GM23338 (cell line): ENCODE data around the gene CHIC2. TPM values are rescaled to one million over a fixed set of nuclear protein-coding genes. Genes with fewer than 3 reads are reported as not detected.

ENCODE experiments used
- ATAC-seq: fragments of 200-7000 bp; cut with Tn5 transposase; 3 replicates; pipeline ENCODE4 v1.9.1; 2020
- DNase-seq: peaks from one replicate; pipeline ENCODE4 v3.0.0-alpha.2; 2015; ENCODE audit warnings: low spot score
- H2AFZ ChIP-seq: fragments of 200-600 bp; sonication (generic); 2 replicates; pipeline ENCODE4 v1.8.0; 2016; ENCODE audit warnings: antibody characterized with exemption, mild to moderate bottlenecking, moderate library complexity
- H3F3A ChIP-seq: fragments of 200-600 bp; sonication (generic); replicated peaks from 2 replicates; pipeline ENCODE4 v1.8.0; 2017; ENCODE audit warnings: antibody characterized with exemption, mixed run types, low read depth
- H3K27ac ChIP-seq: fragments of 200-600 bp; sonication (generic); 2 replicates; pipeline ENCODE4 v1.6.1; 2016; ENCODE audit warnings: low read depth
- H3K27me3 ChIP-seq: fragments of 200-600 bp; sonication (generic); 2 replicates; pipeline ENCODE4 v1.8.0; 2016; ENCODE audit warnings: mild to moderate bottlenecking, mixed run types, moderate library complexity; ENCODE audit not compliant: insufficient read depth
- H3K36me3 ChIP-seq: fragments of 200-600 bp; sonication (generic); 2 replicates; pipeline ENCODE4 v1.8.0; 2016; ENCODE audit warnings: mild to moderate bottlenecking; ENCODE audit not compliant: insufficient read depth
- H3K4me1 ChIP-seq: fragments of 200-600 bp; sonication (generic); 2 replicates; pipeline ENCODE4 v1.8.0; 2016; ENCODE audit warnings: mild to moderate bottlenecking, moderate library complexity; ENCODE audit not compliant: insufficient read depth
- H3K4me2 ChIP-seq: fragments of 200-600 bp; sonication (generic); 2 replicates; pipeline ENCODE4 v1.7.1; 2017; ENCODE audit warnings: mixed run types
- H3K4me3 ChIP-seq: fragments of 200-600 bp; sonication (generic); 2 replicates; pipeline ENCODE4 v1.6.1; 2016; ENCODE audit warnings: mixed run types
- H3K79me2 ChIP-seq: fragments of 200-600 bp; sonication (generic); replicated peaks from 2 replicates; pipeline ENCODE4 v1.8.0; 2017; ENCODE audit warnings: mild to moderate bottlenecking; ENCODE audit not compliant: insufficient read depth
- H3K9me2 ChIP-seq: fragments of 200-600 bp; sonication (generic); 2 replicates; pipeline ENCODE4 v1.8.0; 2017; ENCODE audit not compliant: insufficient read depth
- H4K20me1 ChIP-seq: fragments of 200-600 bp; sonication (generic); replicated peaks from 2 replicates; pipeline ENCODE4 v1.8.0; 2017; ENCODE audit warnings: mild to moderate bottlenecking; ENCODE audit not compliant: insufficient read depth
- H3K27ac Mint-ChIP-seq: 2 replicates; pipeline ENCODE4 v1.8.0; 2020; ENCODE audit warnings: inconsistent platforms, mild to moderate bottlenecking, moderate library complexity, mixed read lengths
- H3K27me3 Mint-ChIP-seq: 3 replicates; pipeline ENCODE4 v1.8.0; 2022; ENCODE audit warnings: low read depth, mild to moderate bottlenecking, moderate library complexity, mixed read lengths, inconsistent platforms; ENCODE audit not compliant: insufficient read depth, poor library complexity
- H3K36me3 Mint-ChIP-seq: 3 replicates; pipeline ENCODE4 v1.8.0; 2021; ENCODE audit warnings: low read depth, mild to moderate bottlenecking, inconsistent platforms, moderate library complexity, mixed read lengths
- H3K4me1 Mint-ChIP-seq: 3 replicates; pipeline ENCODE4 v1.8.0; 2020; ENCODE audit warnings: mild to moderate bottlenecking, inconsistent platforms, mixed read lengths
- H3K4me3 Mint-ChIP-seq: 3 replicates; pipeline ENCODE4 v1.8.0; 2021; ENCODE audit warnings: moderate library complexity, mild to moderate bottlenecking, inconsistent platforms, mixed read lengths
- H3K9me3 Mint-ChIP-seq: 3 replicates; pipeline ENCODE4 v1.8.0; 2020; ENCODE audit warnings: moderate library complexity, mild to moderate bottlenecking, inconsistent platforms, mixed read lengths
- CTCF ChIP-seq, 2 experiments: fragments of 200-600 bp in 1 of 2; sonication (generic) in 1 of 2; conservative IDR thresholded peaks; 2 replicates each; pipeline versions ENCODE4 v1.5.1 to v1.6.1; 2016 to 2017; ENCODE audit warnings: antibody characterized with exemption in 2 of 2, low read depth in 2 of 2, mild to moderate bottlenecking in 2 of 2, moderate library complexity in 1 of 2
- EZH2 ChIP-seq: fragments of 200-600 bp; sonication (generic); IDR thresholded peaks from one replicate; pipeline ENCODE4 v1.8.0; 2017; ENCODE audit warnings: antibody characterized with exemption, mild to moderate bottlenecking, low read depth; ENCODE audit not compliant: unreplicated experiment
- JUNB ChIP-seq: IDR thresholded peaks from one replicate; pipeline ENCODE4 v1.6.1; 2016; ENCODE audit warnings: antibody characterized with exemption; ENCODE audit not compliant: unreplicated experiment
- NANOG ChIP-seq: IDR thresholded peaks from 2 replicates; pipeline ENCODE4 v1.6.1; 2016; ENCODE audit warnings: antibody characterized with exemption, borderline replicate concordance
- POLR2AphosphoS5 ChIP-seq: IDR thresholded peaks from 2 replicates; pipeline ENCODE4 v1.6.1; 2016; ENCODE audit warnings: antibody characterized with exemption, low read depth
- REST ChIP-seq: IDR thresholded peaks from one replicate; pipeline ENCODE4 v1.6.1; 2018; ENCODE audit warnings: antibody characterized with exemption; ENCODE audit not compliant: unreplicated experiment
- STAT1 ChIP-seq: IDR thresholded peaks from one replicate; pipeline ENCODE4 v1.6.1; 2016; ENCODE audit warnings: antibody characterized with exemption; ENCODE audit not compliant: unreplicated experiment
- polyA plus RNA-seq: library from polyadenylated mRNA; unstranded; fragments of >200 nt; fragmentation: Nextera tagmentation; extraction: Ambion mirVana; gene quantifications from 2 replicates; pipeline ENCODE4 v1.2.1, GENCODE V29; 2016
- total RNA-seq: library from RNA; depleted of rRNA; stranded (reverse); fragments of >200 nt; shearing (Covaris generic); gene quantifications from 2 replicates; pipeline ENCODE4 v1.2.3, GENCODE V29; 2014
- TF ChIP-seq, protein P1 (sequence below): IDR thresholded peaks from 2 replicates; pipeline ENCODE4 v1.6.1; 2016; ENCODE audit warnings: antibody characterized with exemption

Gene CHIC2
- total and polyA plus RNA-seq, 2 experiments from 2014 or later: 17.2 to 18.3 TPM

GRCh38 chr4:54061873-54062272 lies 2.5 kb downstream of the CHIC2 start:
- no peaks in the 10 kb centered on the region for H3K27me3 Mint-ChIP-seq
- peaks cover 31% of the 10 kb centered on the region for H3K4me1 ChIP-seq
- H3K36me3 ChIP-seq: no peaks in the 10 kb centered on the region
- H3K4me1 Mint-ChIP-seq: peaks cover 48% of the 10 kb centered on the region
- peak overlapping the region; percentile 31 for H3K4me3 ChIP-seq
- peaks cover 70% of the 10 kb centered on the region for H3K79me2 ChIP-seq
- H3K4me3 Mint-ChIP-seq: peak overlapping the region; percentile 40; the same call in 1 of the 3 replicates
- H3K36me3 Mint-ChIP-seq: no peaks in the 10 kb centered on the region; the same call in 2 of the 3 replicates
- H3K9me3 Mint-ChIP-seq: no peaks in the 10 kb centered on the region
- ATAC-seq (no peak), DNase-seq (no peak)
- peak overlapping the region; percentile 96 for H3K4me2 ChIP-seq
- peaks cover 14% of the 10 kb centered on the region for H3K27me3 ChIP-seq
- no peak overlapping the region for H2AFZ ChIP-seq
- TF ChIP-seq JUNB: no peak
- TF ChIP-seq NANOG: no peak
- no peak overlapping the region for H3K27ac ChIP-seq
- H4K20me1 ChIP-seq: no peaks in the 10 kb centered on the region; the same call in 1 of the 2 replicates
- H3K9me2 ChIP-seq: no peaks in the 10 kb centered on the region
- H3F3A ChIP-seq: no peaks in the 10 kb centered on the region
- no peak overlapping the region for H3K27ac Mint-ChIP-seq

DNA sequence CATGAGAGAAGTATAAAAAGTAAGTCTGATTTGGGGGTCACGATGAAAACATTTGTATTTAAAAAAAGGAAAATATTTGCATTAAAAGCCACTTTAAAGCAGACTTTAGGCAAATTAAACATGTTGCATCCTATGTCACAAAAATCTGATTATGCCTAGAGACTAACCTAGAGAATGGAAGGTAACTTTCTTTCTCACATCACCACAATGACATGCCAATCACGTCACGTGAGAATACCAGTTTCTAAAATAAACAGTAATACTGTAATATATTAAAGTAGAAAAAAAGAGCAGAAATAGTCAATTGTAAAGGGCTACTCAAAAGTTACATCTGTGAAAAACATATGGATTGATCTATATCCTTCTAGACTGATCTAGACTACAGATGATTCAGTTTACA lies 3.3 kb downstream of the CHIC2 start:
- H3K4me2 ChIP-seq: peak overlapping the region; percentile 96; the same call in 1 of the 2 replicates
- DNase-seq: no peak
- no peaks in the 10 kb centered on the region for H3K36me3 ChIP-seq
- no peak for ATAC-seq
- Mint-ChIP-seq H3K9me3 (no peaks in the 10 kb centered on the region), H3K27ac (no peak overlapping the region), H3K4me1 (peaks cover 48% of the 10 kb centered on the region), H3K27me3 (no peaks in the 10 kb centered on the region), H3K36me3 (no peaks in the 10 kb centered on the region; the same call in 2 of the 3 replicates), H3K4me3 (0 out of 3 replicates have a peak overlapping the region, but pooled peaks have one; percentile 40)
- TF ChIP-seq STAT1: no peak
- TF ChIP-seq, protein P1, sequence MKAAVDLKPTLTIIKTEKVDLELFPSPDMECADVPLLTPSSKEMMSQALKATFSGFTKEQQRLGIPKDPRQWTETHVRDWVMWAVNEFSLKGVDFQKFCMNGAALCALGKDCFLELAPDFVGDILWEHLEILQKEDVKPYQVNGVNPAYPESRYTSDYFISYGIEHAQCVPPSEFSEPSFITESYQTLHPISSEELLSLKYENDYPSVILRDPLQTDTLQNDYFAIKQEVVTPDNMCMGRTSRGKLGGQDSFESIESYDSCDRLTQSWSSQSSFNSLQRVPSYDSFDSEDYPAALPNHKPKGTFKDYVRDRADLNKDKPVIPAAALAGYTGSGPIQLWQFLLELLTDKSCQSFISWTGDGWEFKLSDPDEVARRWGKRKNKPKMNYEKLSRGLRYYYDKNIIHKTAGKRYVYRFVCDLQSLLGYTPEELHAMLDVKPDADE: no peak
- H4K20me1 ChIP-seq: no peaks in the 10 kb centered on the region; the same call in 1 of the 2 replicates
- H3K4me1 ChIP-seq: peaks cover 31% of the 10 kb centered on the region
- H2AFZ ChIP-seq: no peak overlapping the region
- no peaks in the 10 kb centered on the region for H3K9me2 ChIP-seq
- no peaks in the 10 kb centered on the region for H3F3A ChIP-seq
- H3K27me3 ChIP-seq: peaks cover 11% of the 10 kb centered on the region
- H3K27ac ChIP-seq: no peak overlapping the region
- H3K4me3 ChIP-seq: no peak overlapping the region
- peaks cover 78% of the 10 kb centered on the region for H3K79me2 ChIP-seq

DNA sequence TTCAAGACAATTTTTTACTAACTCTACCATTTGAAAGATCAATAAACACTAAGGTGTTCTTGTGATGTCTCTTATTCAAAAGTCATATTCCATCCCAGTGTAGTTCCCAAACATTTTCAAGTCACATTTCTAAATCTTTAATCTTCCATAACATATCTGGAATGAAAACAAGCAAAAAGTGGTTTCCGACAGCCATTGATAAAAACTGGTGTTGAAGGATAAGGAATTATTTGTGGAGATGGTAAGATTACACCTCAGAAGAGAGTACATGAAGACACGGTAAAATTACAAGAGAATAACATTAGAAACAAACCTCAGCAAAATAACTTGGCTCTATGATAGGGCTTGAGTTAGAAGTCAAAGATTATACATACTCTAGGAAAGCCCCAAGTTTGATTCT lies 4.3 kb downstream of the CHIC2 start:
- H3K27ac Mint-ChIP-seq: 0 out of 2 replicates have a peak overlapping the region, but pooled peaks have one; percentile 9
- H4K20me1 ChIP-seq: no peaks in the 10 kb centered on the region; the same call in 1 of the 2 replicates
- no peak for ATAC-seq
- no peak for TF ChIP-seq REST
- no peak for TF ChIP-seq POLR2AphosphoS5
- no peak for TF ChIP-seq CTCF (conservative IDR thresholded peaks at IDR 0.05; ENCODE audit: low read depth in 2 of 2)
- TF ChIP-seq EZH2: no peak
- TF ChIP-seq, protein P1: no peak

More for the DNA sequence above, 4.3 kb downstream of the CHIC2 start:
- peaks cover 3% of the 10 kb centered on the region; the same call in 1 of the 2 replicates for H3K27me3 ChIP-seq
- Mint-ChIP-seq H3K9me3 (no peaks in the 10 kb centered on the region), H3K27me3 (no peaks in the 10 kb centered on the region), H3K36me3 (no peaks in the 10 kb centered on the region; the same call in 2 of the 3 replicates), H3K4me1 (peaks cover 43% of the 10 kb centered on the region), H3K4me3 (no peak overlapping the region)
- H3K27ac ChIP-seq: no peak overlapping the region
- no peaks in the 10 kb centered on the region for H3K9me2 ChIP-seq
- DNase-seq: no peak
- no peaks in the 10 kb centered on the region for H3F3A ChIP-seq
- H3K4me3 ChIP-seq: no peak overlapping the region
- no peak overlapping the region for H3K4me2 ChIP-seq
- H3K36me3 ChIP-seq: no peaks in the 10 kb centered on the region
- no peak overlapping the region for H2AFZ ChIP-seq
- H3K79me2 ChIP-seq: peaks cover 87% of the 10 kb centered on the region
- peaks cover 28% of the 10 kb centered on the region for H3K4me1 ChIP-seq
